ENCODE data around the gene SRPRA. TPM values are rescaled to one million over a fixed set of nuclear protein-coding genes. Genes with fewer than 3 reads are reported as not detected.
A peak's percentile ranks its signal among the peaks of the same experiment; 100 is the strongest.

The SRPRA gene
- total and polyA plus RNA-seq, 8 donors, result 67.9 to 154 (median 77.6) TPM

DNA sequence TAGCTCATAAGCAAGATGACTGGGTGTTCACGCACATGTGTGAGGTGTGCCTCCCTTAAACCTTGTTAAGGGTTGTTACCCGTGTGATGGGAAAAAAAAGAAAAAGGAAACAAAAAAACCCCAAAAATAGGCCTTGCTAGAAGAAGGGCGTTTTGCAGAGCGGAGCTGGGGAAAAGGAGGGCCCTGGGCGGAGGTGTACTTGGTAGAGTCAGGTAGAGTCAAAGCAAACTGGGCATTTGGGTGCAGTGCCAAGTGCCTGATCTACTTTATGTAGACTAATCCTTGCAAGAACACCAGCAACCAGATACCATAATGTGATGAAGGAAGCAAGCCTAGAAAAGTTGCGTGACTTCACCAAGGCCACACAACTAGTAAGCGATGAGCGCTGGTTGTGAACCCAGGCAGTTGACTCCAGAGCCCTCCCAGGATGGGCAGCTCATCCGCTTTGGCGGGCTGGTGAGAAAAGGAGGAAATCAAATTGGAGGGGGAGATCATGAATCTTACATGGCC is 13.0 kb upstream of the SRPRA start:
- ATAC-seq (no peak), DNase-seq (no peak)
- H3K4me3 ChIP-seq, result peak overlapping the region in 1 of 2 donors; percentile 73
- H3K36me3 ChIP-seq, result peaks cover 0 to 13% of the 10 kb centered on the region in 2 donors
- H3K4me1 ChIP-seq, result peaks cover 19 to 47% of the 10 kb centered on the region in 2 donors
- intact Hi-C loops (cut with DNase I), result no loop called here
- H3K9me3 ChIP-seq, result no peaks in the 10 kb centered on the region
- no peaks in the 10 kb centered on the region for H3K27me3 ChIP-seq
- peak overlapping the region in 1 of 2 donors; percentile 98 for H3K27ac ChIP-seq
- no peak for TF ChIP-seq CTCF (IDR thresholded peaks at IDR 0.05)

DNA sequence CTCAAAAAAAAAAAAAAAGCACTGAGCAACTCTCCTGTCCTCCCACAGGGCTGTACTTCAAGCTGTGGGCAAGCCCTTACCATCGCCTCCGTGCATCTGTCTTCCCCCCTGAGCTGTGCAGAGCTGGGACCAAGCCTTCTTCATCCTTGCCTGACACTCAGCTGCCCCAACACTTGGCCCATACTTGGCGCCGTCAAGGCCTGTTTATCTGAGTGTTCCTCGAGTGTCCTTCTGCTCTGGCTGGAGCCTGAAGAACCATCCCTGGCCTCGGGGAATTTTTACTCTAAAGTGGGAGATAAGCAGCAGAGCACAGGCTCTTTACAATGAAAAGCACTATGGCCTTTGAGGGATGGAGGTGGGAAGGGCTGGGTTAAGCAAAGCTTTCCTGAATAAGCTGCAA is 12.6 kb upstream of the SRPRA start:
- H3K27ac ChIP-seq, result peak overlapping the region in 1 of 2 donors; percentile 98
- peaks cover 19 to 47% of the 10 kb centered on the region in 2 donors for H3K4me1 ChIP-seq
- no peak overlapping the region for H3K4me3 ChIP-seq
- DNase-seq, result peak in 2 of 4 donors; percentile 44 to 74
- H3K36me3 ChIP-seq, result peaks cover 0 to 15% of the 10 kb centered on the region in 2 donors
- peak; percentile 67 for ATAC-seq
- intact Hi-C loops (cut with DNase I), result no loop called here
- no peaks in the 10 kb centered on the region for H3K27me3 ChIP-seq
- no peaks in the 10 kb centered on the region for H3K9me3 ChIP-seq
- no peak for TF ChIP-seq CTCF (IDR thresholded peaks at IDR 0.05)

GRCh38 chr11:126280595-126280994 is 11.9 kb upstream of the SRPRA start:
- no peak for ATAC-seq
- Histone ChIP-seq H3K4me3 (no peak overlapping the region), H3K9me3 (no peaks in the 10 kb centered on the region), H3K27me3 (no peaks in the 10 kb centered on the region), H3K27ac (peak overlapping the region; percentile 36 to 98), H3K36me3 (peaks cover 0 to 19% of the 10 kb centered on the region in 2 donors), H3K4me1 (peaks cover 19 to 47% of the 10 kb centered on the region in 2 donors)
- no peak for TF ChIP-seq CTCF (IDR thresholded peaks at IDR 0.05)
- DNase-seq, result peak in 1 of 4 donors; percentile 58
- intact Hi-C loops (cut with DNase I), result no loop called here

DNA sequence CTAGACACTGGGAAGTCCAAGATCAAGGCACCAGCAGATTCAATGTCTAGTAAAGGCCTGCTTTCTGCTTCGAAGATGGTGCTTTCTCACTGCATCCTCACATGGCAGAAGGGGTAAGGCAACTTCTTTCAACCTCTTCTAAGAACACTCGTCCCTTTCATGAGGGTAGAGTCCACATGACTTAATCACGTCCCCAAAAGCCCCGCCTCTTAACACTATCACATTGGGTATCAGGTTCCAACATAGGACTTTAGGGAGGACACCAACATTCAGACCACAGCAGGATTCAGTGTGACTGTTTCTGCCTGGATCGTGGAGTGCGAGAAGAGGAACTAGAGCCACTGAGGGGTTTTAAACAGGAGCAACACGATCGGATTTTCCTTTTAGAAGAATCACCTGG is 10.5 kb upstream of the SRPRA start:
- Histone ChIP-seq H3K27me3 (no peaks in the 10 kb centered on the region), H3K27ac (peak overlapping the region in 1 of 2 donors; percentile 98), H3K4me1 (peaks cover 13 to 35% of the 10 kb centered on the region in 2 donors), H3K9me3 (no peaks in the 10 kb centered on the region), H3K4me3 (no peak overlapping the region), H3K36me3 (peaks cover 0 to 33% of the 10 kb centered on the region in 2 donors)
- no peak for TF ChIP-seq CTCF (IDR thresholded peaks at IDR 0.05)
- no peak for ATAC-seq
- no peak for DNase-seq
- intact Hi-C loops (cut with DNase I), result no loop called here

- ATAC-seq, result no peak
- no peak for DNase-seq
- intact Hi-C loops (cut with DNase I), result no loop called here
- H3K4me3 ChIP-seq, result no peak overlapping the region
- no peak overlapping the region for H3K27ac ChIP-seq
- TF ChIP-seq CTCF (IDR thresholded peaks at IDR 0.05), result no peak
- H3K4me1 ChIP-seq, result peaks cover 10 to 27% of the 10 kb centered on the region in 2 donors
- H3K27me3 ChIP-seq, result no peaks in the 10 kb centered on the region
- H3K36me3 ChIP-seq, result peaks cover 3 to 47% of the 10 kb centered on the region in 2 donors
- no peaks in the 10 kb centered on the region for H3K9me3 ChIP-seq
These were observed 9.1 kb upstream of the SRPRA start for GRCh38 chr11:126277780-126278179.

All from left lung (tissue), 10 donors.